GM21717 (cell line): ENCODE measurements around the gene SERINC2.

Experiments used
- ATAC-seq: cut with Tn5 transposase; IDR thresholded peaks from one replicate; pipeline ENCODE4 v1.9.1; 2021; ENCODE audit warnings: mild to moderate bottlenecking, moderate library complexity; ENCODE audit not compliant: unreplicated experiment

Gene SERINC2

DNA sequence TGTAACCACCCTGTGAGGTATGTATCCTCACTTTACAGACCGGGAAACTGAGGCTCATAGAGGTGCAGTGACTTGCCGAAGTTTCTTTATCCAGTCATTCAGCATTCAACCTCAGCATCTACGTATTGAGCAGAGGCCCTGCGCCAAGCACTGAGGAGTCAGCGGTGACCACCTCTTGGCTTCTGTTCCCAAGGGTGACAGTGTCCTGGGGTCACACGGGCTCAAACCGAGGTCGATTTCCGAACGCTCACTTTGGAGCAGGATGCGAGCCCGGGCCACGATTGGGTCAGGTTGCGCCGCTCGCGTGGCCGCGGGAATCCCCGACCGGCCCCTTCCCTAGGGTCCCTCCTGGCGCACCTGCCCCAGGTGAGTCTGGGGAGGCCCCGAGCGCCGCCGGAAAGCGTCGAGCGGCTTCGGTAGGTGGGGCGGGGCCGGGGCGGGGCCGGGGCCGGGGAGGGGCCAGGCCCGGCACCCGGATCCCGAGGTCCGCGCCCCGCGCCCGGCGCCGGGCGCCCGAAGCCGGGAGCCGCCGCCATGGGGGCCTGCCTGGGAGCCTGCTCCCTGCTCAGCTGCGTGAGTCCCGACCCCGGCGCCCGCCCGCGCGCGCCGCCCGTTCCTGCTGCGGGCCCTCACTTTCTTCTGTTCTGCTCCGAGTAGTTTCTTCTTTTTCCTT is at the start of gene SERINC2:
TSS of gene SERINC2 (plus strand) at position 482 of the 673 bp plus-strand sequence. CDS start at position 535, 53 bp downstream.
- ATAC-seq: no peak

DNA sequence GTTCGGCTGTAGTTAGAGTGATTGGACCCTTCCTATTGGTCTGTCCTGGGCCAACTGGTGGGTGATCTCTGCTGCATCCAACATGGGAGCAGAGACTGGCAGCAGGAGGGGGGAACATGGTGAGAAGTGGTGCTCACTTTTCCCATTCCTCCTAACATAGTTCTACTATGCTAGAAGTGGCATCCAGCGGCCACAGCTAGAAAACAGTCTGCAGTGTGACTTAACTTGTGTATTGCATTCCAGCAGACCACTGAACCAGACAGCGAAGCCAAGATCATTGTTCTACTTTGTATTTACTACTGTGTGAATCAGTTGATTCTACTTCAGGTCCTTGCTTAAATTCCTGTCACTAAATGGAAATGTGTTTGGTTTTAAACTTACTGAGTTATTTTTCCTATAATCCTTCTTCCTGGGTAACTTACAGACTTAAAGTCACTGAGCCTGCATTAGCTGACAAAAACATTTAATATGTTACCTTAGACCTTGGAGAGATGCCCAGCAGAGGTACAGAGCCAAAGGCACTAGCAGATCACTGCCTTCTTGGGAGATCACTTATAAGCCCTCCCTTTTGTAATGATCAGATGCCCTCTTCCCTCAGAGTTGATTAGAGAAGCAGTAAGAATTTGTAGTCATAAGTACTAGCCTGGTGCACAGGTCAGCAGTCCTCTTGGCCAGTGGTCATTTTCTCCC is 48.3 kb upstream of the SERINC2 start:
- ATAC-seq: no peak

GRCh38 chr1:31366796-31367195 is 46.2 kb upstream of the SERINC2 start:
- no peak for ATAC-seq

GRCh38 chr1:31368611-31369107 is 44.4 kb upstream of the SERINC2 start:
- no peak for ATAC-seq

GRCh38 chr1:31370021-31370420 is 43.0 kb upstream of the SERINC2 start:
- ATAC-seq: no peak

DNA sequence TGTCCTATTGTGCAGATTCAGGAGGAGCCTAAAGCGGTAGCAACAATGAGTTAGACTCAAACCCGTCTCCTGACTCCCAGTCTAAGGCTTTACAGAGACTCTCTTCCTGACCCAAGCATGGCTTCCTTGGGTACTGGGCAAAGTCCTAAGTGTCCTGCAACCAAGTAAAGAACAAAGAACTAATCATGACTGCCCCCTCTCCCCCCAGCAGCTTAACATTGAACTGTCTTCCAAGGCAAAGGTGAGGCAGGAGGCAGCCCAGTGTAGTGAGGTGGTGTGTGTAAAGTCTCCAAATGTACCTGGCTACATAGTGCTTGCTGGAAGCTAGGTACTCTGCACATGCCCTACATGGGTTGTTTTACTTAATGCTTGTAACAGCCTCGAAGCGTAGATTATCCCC is 42.4 kb upstream of the SERINC2 start:
- no peak for ATAC-seq

GRCh38 chr1:31371121-31371959 is 41.7 kb upstream of the SERINC2 start:
- ATAC-seq: no peak

DNA sequence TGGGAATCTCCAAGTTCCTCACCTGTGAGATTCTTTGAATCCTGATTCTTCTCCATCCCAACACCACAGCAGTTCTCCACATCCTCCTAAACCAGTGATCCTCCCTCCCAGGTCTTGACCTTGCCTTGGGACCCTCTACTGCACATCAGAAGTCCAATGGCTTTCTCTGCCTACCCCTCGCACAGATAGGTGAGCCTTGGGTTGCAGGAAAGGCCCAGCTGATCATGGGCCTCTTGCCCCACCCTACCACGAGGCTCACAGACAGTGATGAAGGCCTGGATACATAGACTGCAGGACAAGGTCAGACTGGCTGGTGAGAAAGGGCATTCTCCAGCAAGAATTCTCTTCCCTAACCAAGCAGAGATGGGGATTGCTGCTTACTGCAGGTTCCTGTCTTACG is 41.0 kb upstream of the SERINC2 start:
- no peak for ATAC-seq

DNA sequence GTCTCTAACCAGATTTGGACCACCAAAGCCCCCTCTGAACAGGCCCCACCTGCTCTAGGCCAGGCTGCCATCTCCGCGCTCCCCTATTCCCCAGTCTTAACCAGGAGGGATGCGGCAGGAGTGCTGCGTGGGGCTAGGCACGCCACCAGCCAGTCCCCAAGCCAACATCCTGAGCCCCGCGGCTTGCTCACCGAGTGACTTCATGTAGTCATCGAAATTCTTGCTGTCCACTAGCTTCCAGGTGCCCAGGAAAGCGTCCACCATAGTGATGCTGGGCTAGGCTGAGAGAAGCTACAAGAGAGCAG is 40.3 kb upstream of the SERINC2 start:
- no peak for ATAC-seq

DNA sequence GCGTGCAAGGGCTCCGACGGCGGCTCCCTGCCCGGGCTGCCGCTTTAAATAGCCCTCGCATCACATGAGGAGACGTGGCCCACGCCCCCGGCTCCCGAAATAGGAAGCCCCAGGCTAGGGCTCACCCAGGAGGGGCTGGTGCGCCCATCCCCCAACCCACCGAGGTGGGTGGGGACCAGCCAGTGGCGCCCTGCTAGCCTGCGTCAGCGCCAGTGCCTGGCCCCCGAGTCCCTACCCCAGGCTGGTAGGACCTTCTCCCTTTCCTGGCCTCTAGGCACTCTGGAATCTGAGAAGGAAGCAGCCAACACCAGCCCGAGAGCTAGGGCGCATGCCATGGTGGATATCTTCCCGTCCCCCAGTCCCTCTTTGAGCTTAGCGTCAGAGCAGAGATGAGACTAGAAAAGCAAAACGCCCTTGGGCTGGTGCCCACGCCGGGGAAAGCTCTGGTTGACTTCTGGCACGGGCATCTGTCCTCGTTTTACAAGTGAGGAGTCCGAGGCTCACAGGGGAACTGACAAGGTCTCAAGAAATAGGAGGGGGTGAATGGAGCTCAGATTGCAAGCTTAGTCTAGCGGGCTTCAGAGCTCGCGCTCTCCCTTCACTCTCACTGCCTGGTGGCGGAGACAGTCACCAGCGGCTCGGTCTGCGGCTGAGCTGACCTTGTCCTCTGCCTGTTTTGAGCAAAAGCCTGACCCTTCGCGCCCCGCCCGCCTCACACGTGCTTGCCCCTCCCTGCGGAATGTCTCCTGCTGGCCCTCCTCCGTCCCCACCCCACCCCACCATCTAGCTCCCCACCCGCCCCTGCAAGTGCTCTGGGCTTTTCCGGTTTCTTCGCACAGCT is 39.7 kb upstream of the SERINC2 start, which contains the start of gene FABP3:
TSS of gene FABP3 (minus strand) at position 21 of the 841 bp plus-strand sequence. CDS start 62 bp downstream, outside the sequence.
- no peak for ATAC-seq

GRCh38 chr1:31373897-31374486 is 39.0 kb upstream of the SERINC2 start:
- ATAC-seq: no peak

DNA sequence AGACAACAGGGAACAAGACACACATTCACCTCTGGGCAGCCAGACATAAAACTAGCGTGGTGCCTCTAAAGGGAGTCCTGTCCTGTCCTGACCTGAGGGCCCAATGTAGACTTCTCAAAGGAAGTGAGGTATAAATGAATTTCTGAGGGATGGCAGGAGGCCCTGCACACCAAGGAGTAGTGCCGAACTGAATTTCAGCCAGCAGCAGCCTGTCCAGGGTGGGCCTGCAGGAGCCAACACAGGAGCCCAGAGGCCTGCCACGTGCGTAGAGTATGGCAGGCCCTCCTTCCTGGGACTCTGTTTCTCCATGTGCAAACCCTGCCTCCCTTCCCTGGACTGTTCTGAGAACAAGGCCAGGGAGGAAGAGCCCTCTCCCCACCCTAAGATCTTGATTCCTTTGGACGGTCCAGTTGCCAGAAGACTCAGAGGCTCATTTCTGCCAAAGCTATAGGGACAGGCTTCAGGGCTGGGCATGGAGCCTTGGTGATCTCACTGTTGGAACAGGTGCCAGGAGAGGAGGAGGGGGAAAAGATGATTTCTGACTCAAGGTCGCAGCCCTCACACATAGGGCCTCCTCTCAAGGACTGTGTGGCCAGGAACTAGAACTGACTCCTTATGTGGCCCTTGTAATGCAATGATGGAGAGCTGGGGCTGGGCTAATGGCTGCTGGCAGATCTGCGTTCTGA is 38.4 kb upstream of the SERINC2 start:
- ATAC-seq: no peak

GRCh38 chr1:31376375-31377134 is 36.5 kb upstream of the SERINC2 start:
- ATAC-seq: no peak

GRCh38 chr1:31377364-31377863 is 35.6 kb upstream of the SERINC2 start:
- ATAC-seq: no peak

DNA sequence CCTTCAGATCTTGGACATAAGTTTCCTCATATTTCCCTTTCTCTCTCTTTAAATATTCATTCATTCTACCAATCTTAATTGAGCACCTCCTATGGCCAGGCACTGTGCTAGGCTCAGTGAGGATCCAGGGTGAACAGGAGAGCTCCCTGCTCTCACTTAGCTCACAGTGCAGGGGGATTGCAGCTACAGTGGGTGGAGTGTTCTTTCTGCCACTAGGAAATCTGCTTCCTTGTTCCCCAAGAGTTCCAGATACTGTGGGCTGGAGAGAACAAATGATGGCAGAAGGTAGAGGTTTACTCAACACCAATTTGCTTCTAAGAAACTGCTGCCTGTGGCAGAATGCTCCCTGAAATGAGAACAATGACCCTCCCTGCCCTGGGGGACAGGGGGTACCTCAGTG is 35.0 kb upstream of the SERINC2 start:
- no peak for ATAC-seq

GRCh38 chr1:31380181-31380580 is 32.8 kb upstream of the SERINC2 start:
- no peak for ATAC-seq

- no peak for ATAC-seq
These were observed 31.4 kb upstream of the SERINC2 start for GRCh38 chr1:31381394-31382294.
